Right renal cortex interstitium (tissue), 3 donors: ENCODE results near the gene SPINK1. TPM values are rescaled to one million over a fixed set of nuclear protein-coding genes. Genes with fewer than 3 reads are reported as not detected.

ENCODE experiments used
- polyA plus RNA-seq, 3 donors: library from polyadenylated mRNA; unstranded; fragments of 120-200 nt; gene quantifications; one replicate each; pipeline ENCODE4 v1.2.1, GENCODE V29; 2013; ENCODE audit not compliant: insufficient read length in 3 of 3

Gene SPINK1
- polyA plus RNA-seq, 3 donors, result 2.4 to 61.4 (median 36.1) TPM

Other genes with a start within 250 kb of the SPINK1 start
- 1 to 10 TPM; 3.9 to 6.1 (median 5.4) TPM for gene JAKMIP2, start 48.9 kb downstream of the SPINK1 start, polyA plus RNA-seq
- not detected for gene SCGB3A2, start 47.0 kb upstream of the SPINK1 start, polyA plus RNA-seq
- not detected for gene C5orf46, start 74.9 kb upstream of the SPINK1 start, polyA plus RNA-seq
- gene SPINK5, start 232.3 kb upstream of the SPINK1 start, polyA plus RNA-seq, result under 1 TPM; 0.28 to 0.61 (median 0.42) TPM